Measurements from ENCODE around the gene WASHC4. TPM values are rescaled to one million over a fixed set of nuclear protein-coding genes. Genes with fewer than 3 reads are reported as not detected.

WASHC4 gene
- total RNA-seq, 4 donors from 2014 or later = 18.0 to 70.3 (median 44.3) TPM

DNA sequence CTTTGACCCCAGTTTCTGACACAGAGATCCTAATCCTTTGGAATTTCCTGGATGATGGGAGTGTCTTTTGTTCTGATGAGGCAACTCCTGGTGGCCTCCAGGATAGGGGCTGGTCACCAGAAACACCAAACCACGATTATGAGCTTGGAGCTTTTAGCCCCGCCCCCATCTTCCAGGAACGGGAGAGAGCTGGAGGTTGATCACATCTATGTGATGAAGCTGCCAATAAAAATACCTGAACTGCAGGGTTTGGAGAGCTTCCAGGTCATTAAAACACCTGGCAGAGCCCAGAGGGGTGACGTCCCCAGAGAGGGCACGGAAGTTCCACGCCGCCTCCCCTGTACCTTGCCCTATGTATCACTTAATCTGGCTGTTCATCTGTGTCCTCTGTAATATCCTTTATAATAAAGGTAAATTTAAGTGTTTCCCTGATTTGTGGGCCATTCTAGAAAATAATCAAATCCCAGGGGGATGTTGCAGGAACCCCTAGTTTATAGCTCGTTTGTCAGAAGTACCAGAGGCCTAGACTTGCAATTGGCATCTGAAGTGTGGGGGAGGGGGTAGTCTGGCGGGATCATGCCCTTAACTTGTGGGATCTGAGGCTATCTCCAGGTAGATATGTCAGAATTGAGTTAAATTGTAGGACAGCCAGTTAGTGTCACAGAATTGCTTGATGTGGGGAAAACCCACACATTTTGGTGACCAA lies 107.3 kb downstream of the WASHC4 start:
- intact Hi-C loops (cut with DNase I; ENCODE audit: low total_unique reads) = no loop called here
- peak in 2 of 3 donors; percentile 41 to 58 for TF ChIP-seq POLR2AphosphoS5 (IDR thresholded peaks at IDR 0.05)
- TF ChIP-seq, protein P1, sequence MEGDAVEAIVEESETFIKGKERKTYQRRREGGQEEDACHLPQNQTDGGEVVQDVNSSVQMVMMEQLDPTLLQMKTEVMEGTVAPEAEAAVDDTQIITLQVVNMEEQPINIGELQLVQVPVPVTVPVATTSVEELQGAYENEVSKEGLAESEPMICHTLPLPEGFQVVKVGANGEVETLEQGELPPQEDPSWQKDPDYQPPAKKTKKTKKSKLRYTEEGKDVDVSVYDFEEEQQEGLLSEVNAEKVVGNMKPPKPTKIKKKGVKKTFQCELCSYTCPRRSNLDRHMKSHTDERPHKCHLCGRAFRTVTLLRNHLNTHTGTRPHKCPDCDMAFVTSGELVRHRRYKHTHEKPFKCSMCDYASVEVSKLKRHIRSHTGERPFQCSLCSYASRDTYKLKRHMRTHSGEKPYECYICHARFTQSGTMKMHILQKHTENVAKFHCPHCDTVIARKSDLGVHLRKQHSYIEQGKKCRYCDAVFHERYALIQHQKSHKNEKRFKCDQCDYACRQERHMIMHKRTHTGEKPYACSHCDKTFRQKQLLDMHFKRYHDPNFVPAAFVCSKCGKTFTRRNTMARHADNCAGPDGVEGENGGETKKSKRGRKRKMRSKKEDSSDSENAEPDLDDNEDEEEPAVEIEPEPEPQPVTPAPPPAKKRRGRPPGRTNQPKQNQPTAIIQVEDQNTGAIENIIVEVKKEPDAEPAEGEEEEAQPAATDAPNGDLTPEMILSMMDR (IDR thresholded peaks at IDR 0.05) = no peak
- H3K27ac ChIP-seq = peak overlapping the region; percentile 78 to 84 (median 82)

DNA sequence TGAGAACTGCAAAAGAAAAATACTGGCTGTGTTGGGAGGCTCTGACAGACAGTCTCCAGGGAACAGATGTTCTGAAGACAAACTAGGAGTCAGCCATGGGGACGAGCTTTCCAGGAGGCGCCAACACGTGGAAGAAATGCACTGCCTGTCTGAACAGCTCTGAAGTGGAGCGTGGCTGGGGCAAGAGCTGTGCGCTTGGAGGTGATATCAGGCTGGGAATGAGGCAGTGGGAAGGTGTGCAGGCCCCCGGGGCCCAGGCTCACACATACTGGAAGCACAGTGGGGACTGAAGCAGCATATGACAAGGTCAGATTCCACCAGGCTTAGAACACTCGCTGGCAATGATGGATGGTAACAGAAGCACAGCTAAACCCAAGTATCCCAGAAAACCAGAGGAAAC lies 110.9 kb downstream of the WASHC4 start:
- TF ChIP-seq EP300 (IDR thresholded peaks at IDR 0.05; ENCODE audit: low read depth) (no peak), POLR2A (IDR thresholded peaks at IDR 0.05) (no peak), POLR2AphosphoS5 (IDR thresholded peaks at IDR 0.05) (no peak)
- TF ChIP-seq, protein P1 (IDR thresholded peaks at IDR 0.05) = no peak
- peaks cover 0 to 22% (median 3%) of the 10 kb centered on the region in 4 donors for H3K36me3 ChIP-seq
- H3K4me3 ChIP-seq = no peak overlapping the region
- WGBS, 2 donors (ENCODE audit: low coverage in 1 of 2) = 85% methylated on average over 7 of the region's 7 CpGs; no CpG with 5 or more reads in 1 of the 2 donors
- intact Hi-C loops (cut with DNase I; ENCODE audit: low total_unique reads) = no loop called here
- in situ Hi-C loops (cut with MboI; ENCODE audit: low pct_ligation_motif_present in 1 of 4, low pct_unique_long_range_greater_than_20kb in 1 of 4, low sequenced_read_pairs in 3 of 4) = no loop called here
- H3K9me3 ChIP-seq = no peaks in the 10 kb centered on the region
- peak overlapping the region in 1 of 4 donors; percentile 18 for H3K27ac ChIP-seq
- peaks cover 5 to 68% (median 22%) of the 10 kb centered on the region in 4 donors for H3K4me1 ChIP-seq
- DNase-seq = no peak
- no peaks in the 10 kb centered on the region for H3K27me3 ChIP-seq

More for the DNA sequence above, 107.3 kb downstream of the WASHC4 start:
- Histone ChIP-seq H3K36me3 (peaks cover 0 to 26% (median 4%) of the 10 kb centered on the region in 4 donors), H3K27me3 (no peaks in the 10 kb centered on the region), H3K9me3 (no peaks in the 10 kb centered on the region), H3K4me3 (peak overlapping the region in 1 of 4 donors; percentile 10), H3K4me1 (peaks cover 5 to 34% (median 14%) of the 10 kb centered on the region in 4 donors)
- DNase-seq = peak; percentile 94
- WGBS, 2 donors (ENCODE audit: low coverage in 1 of 2) = 40 to 64% methylated on average over 6 to 9 of the region's 9 CpGs
- in situ Hi-C loops (cut with MboI; ENCODE audit: low pct_ligation_motif_present in 1 of 4, low pct_unique_long_range_greater_than_20kb in 1 of 4, low sequenced_read_pairs in 3 of 4) = no loop called here

Other genes with a start within 250 kb of the WASHC4 start
- 100 to 1,000 TPM in 3 of 4 donors, 10 to 100 TPM in 1; 31.6 to 154 (median 129) TPM for gene SLC41A2, start 149.4 kb upstream of the WASHC4 start, total RNA-seq
- gene NOPCHAP1, start 121.4 kb upstream of the WASHC4 start, total RNA-seq = 1 to 10 TPM in 3 of 4 donors, under 1 TPM in 1; 0.37 to 5.7 (median 2.2) TPM
- gene ALDH1L2, start 23.3 kb upstream of the WASHC4 start, total RNA-seq = 1 to 10 TPM in 3 of 4 donors, under 1 TPM in 1; 0.37 to 4.8 (median 2.3) TPM
- gene APPL2, start 128.4 kb downstream of the WASHC4 start, total RNA-seq = 100 to 1,000 TPM in 3 of 4 donors, 10 to 100 TPM in 1; 81.4 to 410 (median 151) TPM
- gene C12orf75, start 223.0 kb downstream of the WASHC4 start, total RNA-seq = 100 to 1,000 TPM in 1 of 4 donors, 10 to 100 TPM in 3; 14.1 to 120 (median 70.6) TPM

Measured in transverse colon (tissue), 4 donors.